GM19043 (cell line): ENCODE results near the gene KCP.
"Not testable (repeated sequence)": the region's sequence is repeated elsewhere in the genome, so short reads cannot be mapped to it uniquely, and the experiment has no call there.

Experiments
- ATAC-seq: cut with Tn5 transposase; IDR thresholded peaks from one replicate; pipeline ENCODE4 v1.9.1; 2021; ENCODE audit warnings: low read depth; ENCODE audit not compliant: unreplicated experiment

Gene KCP

GRCh38 chr7:128922496-128923410 is 12.2 kb upstream of the KCP start:
- no peak for ATAC-seq

GRCh38 chr7:128921866-128922440 is 11.4 kb upstream of the KCP start:
- no peak for ATAC-seq

GRCh38 chr7:128920913-128921582 is 10.5 kb upstream of the KCP start:
- ATAC-seq, result no peak

- ATAC-seq, result no peak
Measured at GRCh38 chr7:128919881-128920799, 9.6 kb upstream of the KCP start.

- no peak for ATAC-seq
Measured at GRCh38 chr7:128919241-128919640, 8.7 kb upstream of the KCP start.

- no peak for ATAC-seq
Measured at GRCh38 chr7:128918016-128918665, 7.6 kb upstream of the KCP start.

- ATAC-seq, result no peak
Measured at GRCh38 chr7:128917122-128917521, 6.6 kb upstream of the KCP start.

GRCh38 chr7:128916643-128916915 is 6.1 kb upstream of the KCP start:
- no peak for ATAC-seq

- ATAC-seq, result no peak
Measured at GRCh38 chr7:128915841-128916642, 5.5 kb upstream of the KCP start.

GRCh38 chr7:128915271-128915819 is 4.8 kb upstream of the KCP start:
- no peak for ATAC-seq

GRCh38 chr7:128914566-128915151 is 4.2 kb upstream of the KCP start:
- no peak for ATAC-seq

- no peak for ATAC-seq
Measured at GRCh38 chr7:128913870-128914565, 3.5 kb upstream of the KCP start.

- not testable (repeated sequence) for ATAC-seq
Measured at GRCh38 chr7:128912709-128913495, 2.4 kb upstream of the KCP start.

GRCh38 chr7:128912281-128912680 is 1.8 kb upstream of the KCP start:
- no peak for ATAC-seq

- no peak for ATAC-seq
Measured at GRCh38 chr7:128911423-128912031, 1.0 kb upstream of the KCP start.

GRCh38 chr7:128909625-128910568 is 612 bp downstream of the KCP start:
- no peak for ATAC-seq
